ENCODE data around the gene CRELD1. TPM values are rescaled to one million over a fixed set of nuclear protein-coding genes. Genes with fewer than 3 reads are reported as not detected.
"Not testable (repeated sequence)": the region's sequence is repeated elsewhere in the genome, so short reads cannot be mapped to it uniquely, and the experiment has no call there.

CRELD1 gene
- total and polyA plus RNA-seq, 12 donors = 49.5 to 92.1 (median 65.4) TPM

- peak overlapping the region; percentile 86 to 99 (median 96) for H3K27ac ChIP-seq
- ATAC-seq (no peak), DNase-seq (no peak)
- H3K4me1 ChIP-seq = peaks cover 3 to 34% (median 16%) of the 10 kb centered on the region in 9 donors
- peaks cover 0 to 21% (median 0%) of the 10 kb centered on the region in 9 donors for H3K36me3 ChIP-seq
- no peaks in the 10 kb centered on the region for H3K27me3 ChIP-seq
- 9 to 10% methylated on average over 12 of the region's 12 CpGs for WGBS, 2 donors
- no peak for TF ChIP-seq CTCF (IDR thresholded peaks at IDR 0.05)
- intact Hi-C loops (cut with DNase I) = loop anchor here in 1 of 10 donors (2.0 kb wide), 1 partner anchor 42 kb away; the partner anchor contains the start of gene CRELD1
- H3K9me3 ChIP-seq = no peaks in the 10 kb centered on the region
- peak overlapping the region; percentile 61 to 99 (median 94) for H3K4me3 ChIP-seq
Observed at GRCh38 chr3:9891072-9891622, 42.5 kb upstream of the CRELD1 start.

GRCh38 chr3:9893739-9894138 lies 39.9 kb upstream of the CRELD1 start:
- 89 to 93% methylated on average over 1 of the region's 1 CpG for WGBS, 2 donors
- H3K36me3 ChIP-seq = peaks cover 0 to 21% (median 0%) of the 10 kb centered on the region in 9 donors
- ATAC-seq = no peak
- H3K4me3 ChIP-seq = no peak overlapping the region
- no peak for TF ChIP-seq CTCF (IDR thresholded peaks at IDR 0.05)
- peak overlapping the region in 1 of 10 donors; percentile 4 for H3K27ac ChIP-seq
- H3K4me1 ChIP-seq = peaks cover 3 to 40% (median 16%) of the 10 kb centered on the region in 9 donors
- DNase-seq = no peak
- H3K9me3 ChIP-seq = no peaks in the 10 kb centered on the region
- intact Hi-C loops (cut with DNase I) = no loop called here
- H3K27me3 ChIP-seq = no peaks in the 10 kb centered on the region

- H3K4me1 ChIP-seq = peaks cover 0 to 36% (median 12%) of the 10 kb centered on the region in 9 donors
- DNase-seq; H3K4me3 ChIP-seq; H3K27me3 ChIP-seq; intact Hi-C loops (cut with DNase I); ATAC-seq; H3K9me3 ChIP-seq: not testable (repeated sequence)
- peaks cover 0 to 21% (median 0%) of the 10 kb centered on the region in 9 donors for H3K36me3 ChIP-seq
- 95 to 97% methylated on average over 3 of the region's 3 CpGs for WGBS, 2 donors
- H3K27ac ChIP-seq = peak overlapping the region in 1 of 10 donors; percentile 1
Observed at GRCh38 chr3:9895715-9896114, 37.9 kb upstream of the CRELD1 start.

GRCh38 chr3:9896755-9897407 lies 36.8 kb upstream of the CRELD1 start:
- ATAC-seq; H3K4me3 ChIP-seq; H3K9me3 ChIP-seq; H3K27me3 ChIP-seq; H3K27ac ChIP-seq; intact Hi-C loops (cut with DNase I); DNase-seq: not testable (repeated sequence)
- peaks cover 0 to 21% (median 0%) of the 10 kb centered on the region in 9 donors for H3K36me3 ChIP-seq
- WGBS, 2 donors = 93 to 94% methylated on average over 10 of the region's 10 CpGs
- H3K4me1 ChIP-seq = peaks cover 0 to 26% (median 2%) of the 10 kb centered on the region in 9 donors

GRCh38 chr3:9897408-9898372 lies 35.9 kb upstream of the CRELD1 start:
- Histone ChIP-seq H3K36me3 (peaks cover 0 to 17% (median 0%) of the 10 kb centered on the region in 9 donors), H3K4me1 (peaks cover 0 to 27% (median 4%) of the 10 kb centered on the region in 9 donors), H3K4me3 (no peak overlapping the region), H3K9me3 (no peaks in the 10 kb centered on the region), H3K27ac (no peak overlapping the region), H3K27me3 (no peaks in the 10 kb centered on the region)
- ATAC-seq (peak in 1 of 8 donors; percentile 28), DNase-seq (no peak)
- intact Hi-C loops (cut with DNase I) = no loop called here
- 62 to 68% methylated on average over 4 of the region's 4 CpGs for WGBS, 2 donors
- TF ChIP-seq CTCF (IDR thresholded peaks at IDR 0.05) = no peak

Measured in heart right ventricle (tissue), 16 donors.